ENCODE results near the gene ODF2. TPM values are rescaled to one million over a fixed set of nuclear protein-coding genes. Genes with fewer than 3 reads are reported as not detected.

The ODF2 gene
- total RNA-seq, 1 experiment from 2014 or later: 31.2 TPM

DNA sequence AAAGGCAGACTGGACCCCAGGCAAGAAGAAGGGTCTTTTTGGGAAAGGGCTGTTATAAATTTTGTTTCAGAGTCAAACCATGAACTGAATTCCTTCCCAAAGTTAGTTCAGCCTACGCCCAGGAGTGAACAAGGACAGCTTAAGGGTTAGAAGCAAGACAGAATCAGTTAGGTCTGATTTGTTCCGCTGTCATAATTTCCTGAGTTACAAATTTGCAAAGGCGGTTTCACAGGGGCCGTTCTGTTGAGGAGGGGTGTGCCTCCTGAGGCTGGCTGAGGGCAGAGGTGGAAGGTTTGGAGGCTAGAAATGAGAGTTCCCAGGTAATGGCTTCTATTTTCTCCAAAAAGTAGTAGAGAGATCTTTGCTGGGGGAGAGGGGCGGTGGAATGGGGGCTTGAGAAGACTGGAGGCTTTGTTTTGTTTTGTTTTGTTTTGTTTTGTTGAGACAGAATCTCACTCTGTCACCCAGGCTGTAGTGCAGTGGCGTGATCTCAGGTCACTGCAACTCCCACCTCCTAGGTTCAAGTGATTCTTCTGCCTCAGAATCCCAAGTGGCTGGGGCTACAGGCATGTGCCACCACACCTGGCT is 39.3 kb upstream of the ODF2 start:
- DNase-seq (no peak), ATAC-seq (no peak)
- H2AFZ ChIP-seq (ENCODE audit: low read length): no peak overlapping the region
- no peaks in the 10 kb centered on the region for H3K9me2 ChIP-seq (replicated peaks; ENCODE audit: low read length)
- no peaks in the 10 kb centered on the region for H3K9me3 ChIP-seq (ENCODE audit: low read length)
- no peaks in the 10 kb centered on the region; the same call in 1 of the 2 replicates for H3K36me3 ChIP-seq (ENCODE audit: low read depth, low read length)
- CTCF ChIA-PET: interaction anchor here (0.7 kb wide), 1 partner anchor 436 kb away, joined by 4 read pairs; no protein-coding TSS in a partner anchor
- H3K79me2 ChIP-seq (ENCODE audit: low read length): no peaks in the 10 kb centered on the region
- peaks cover 12% of the 10 kb centered on the region; the same call in 1 of the 2 replicates for H3K4me1 ChIP-seq (ENCODE audit: insufficient read depth, low read length)
- H3F3A ChIP-seq (ENCODE audit: low read length, unreplicated experiment): no peaks in the 10 kb centered on the region
- TF ChIP-seq EZH2phosphoT487 (IDR thresholded peaks at IDR 0.05; ENCODE audit: borderline replicate concordance, low read length) (no peak), EZH2 (IDR thresholded peaks at IDR 0.05; ENCODE audit: low read length, unreplicated experiment) (no peak)
- TF ChIP-seq, protein P1, sequence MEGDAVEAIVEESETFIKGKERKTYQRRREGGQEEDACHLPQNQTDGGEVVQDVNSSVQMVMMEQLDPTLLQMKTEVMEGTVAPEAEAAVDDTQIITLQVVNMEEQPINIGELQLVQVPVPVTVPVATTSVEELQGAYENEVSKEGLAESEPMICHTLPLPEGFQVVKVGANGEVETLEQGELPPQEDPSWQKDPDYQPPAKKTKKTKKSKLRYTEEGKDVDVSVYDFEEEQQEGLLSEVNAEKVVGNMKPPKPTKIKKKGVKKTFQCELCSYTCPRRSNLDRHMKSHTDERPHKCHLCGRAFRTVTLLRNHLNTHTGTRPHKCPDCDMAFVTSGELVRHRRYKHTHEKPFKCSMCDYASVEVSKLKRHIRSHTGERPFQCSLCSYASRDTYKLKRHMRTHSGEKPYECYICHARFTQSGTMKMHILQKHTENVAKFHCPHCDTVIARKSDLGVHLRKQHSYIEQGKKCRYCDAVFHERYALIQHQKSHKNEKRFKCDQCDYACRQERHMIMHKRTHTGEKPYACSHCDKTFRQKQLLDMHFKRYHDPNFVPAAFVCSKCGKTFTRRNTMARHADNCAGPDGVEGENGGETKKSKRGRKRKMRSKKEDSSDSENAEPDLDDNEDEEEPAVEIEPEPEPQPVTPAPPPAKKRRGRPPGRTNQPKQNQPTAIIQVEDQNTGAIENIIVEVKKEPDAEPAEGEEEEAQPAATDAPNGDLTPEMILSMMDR (conservative IDR thresholded peaks at IDR 0.05; ENCODE audit: low read depth, low read length): no peak
- BruUV-seq (replicated peaks): no TSS peak
- no peaks in the 10 kb centered on the region for H3K27me3 ChIP-seq (ENCODE audit: low read length)
- no peaks in the 10 kb centered on the region for H4K20me1 ChIP-seq (ENCODE audit: low read length)
- intact Hi-C loops (cut with micrococcal nuclease): no loop called here
- POLR2A ChIA-PET (ENCODE audit: unreplicated experiment): no interaction called here
- no peak overlapping the region for H3K4me2 ChIP-seq (ENCODE audit: low read length)
- H3K27ac ChIP-seq (ENCODE audit: low read length): no peak overlapping the region
- no peak overlapping the region for H3K4me3 ChIP-seq (ENCODE audit: low read length)
- H3K9ac ChIP-seq (ENCODE audit: low read length): no peak overlapping the region

DNA sequence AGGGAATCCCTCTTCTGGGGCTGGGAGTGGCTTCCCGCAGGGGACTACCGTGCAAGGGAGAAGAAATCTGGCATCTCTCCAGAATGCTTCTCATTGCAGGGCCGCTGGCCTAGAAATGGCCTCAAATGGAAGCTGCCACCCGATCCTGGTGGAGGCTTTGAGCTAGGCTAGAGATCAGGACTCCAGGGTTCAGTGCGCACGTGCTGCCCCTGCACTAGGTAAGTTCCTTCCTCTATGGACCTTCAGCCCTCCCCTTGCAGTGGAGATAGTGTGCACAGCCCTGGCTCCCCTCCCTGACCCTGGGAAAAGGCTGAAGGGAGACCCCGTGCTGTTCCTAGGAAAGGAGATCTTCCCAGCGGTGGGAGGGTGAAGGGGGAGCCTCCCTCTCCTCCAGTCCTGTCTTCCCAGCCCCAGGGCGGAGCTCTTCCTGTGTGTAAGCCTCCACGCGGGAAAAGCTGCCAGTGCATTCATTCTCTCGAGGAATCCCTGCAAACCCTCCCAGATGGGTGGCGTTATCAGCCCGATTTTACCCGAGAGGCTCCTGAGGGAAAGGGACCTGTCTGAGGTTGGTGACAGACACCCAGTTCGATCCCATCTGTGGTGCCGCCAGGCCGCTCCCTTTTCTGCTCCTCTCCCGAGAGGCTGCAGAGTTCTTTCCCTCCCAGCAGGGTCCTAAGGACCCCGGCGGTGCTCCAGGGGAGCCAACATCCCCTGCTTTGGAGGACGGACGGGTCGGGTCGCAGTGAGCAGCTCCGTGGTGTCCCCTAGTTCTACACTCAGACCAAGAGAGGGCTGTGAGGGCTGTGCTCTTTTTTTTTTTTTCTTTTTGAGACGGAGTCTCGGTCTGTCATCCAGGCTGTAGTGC is 36.5 kb upstream of the ODF2 start:
- peak overlapping the region; percentile 94; the same call in 1 of the 2 replicates for H3K4me2 ChIP-seq (ENCODE audit: low read length)
- DNase-seq: peak; percentile 21
- peak overlapping the region; percentile 86; the same call in 1 of the 2 replicates for H3K4me3 ChIP-seq (ENCODE audit: low read length)
- intact Hi-C loops (cut with micrococcal nuclease): no loop called here
- no peak overlapping the region for H3K27ac ChIP-seq (ENCODE audit: low read length)
- TF ChIP-seq EZH2 (IDR thresholded peaks at IDR 0.05; ENCODE audit: low read length, unreplicated experiment): no peak
- TF ChIP-seq, protein P1 (conservative IDR thresholded peaks at IDR 0.05; ENCODE audit: low read depth, low read length): no peak
- TF ChIP-seq EZH2phosphoT487 (IDR thresholded peaks at IDR 0.05; ENCODE audit: borderline replicate concordance, low read length): no peak
- ChIA-PET CTCF (interaction anchor here (1.2 kb wide), 1 partner anchor 57 kb away, joined by 6 read pairs; no protein-coding TSS in a partner anchor), POLR2A (ENCODE audit: unreplicated experiment) (interaction anchor here (0.6 kb wide), 1 partner anchor 48 kb away, joined by 3 read pairs; the partner anchor contains the start of gene URM1)
- H3K9ac ChIP-seq (ENCODE audit: low read length): no peak overlapping the region
- no peak for ATAC-seq
- BruUV-seq (replicated peaks): no TSS peak
- H3K9me2 ChIP-seq (replicated peaks; ENCODE audit: low read length): no peaks in the 10 kb centered on the region
- no peaks in the 10 kb centered on the region; the same call in 1 of the 2 replicates for H3K36me3 ChIP-seq (ENCODE audit: low read depth, low read length)
- H3F3A ChIP-seq (ENCODE audit: low read length, unreplicated experiment): no peaks in the 10 kb centered on the region
- no peaks in the 10 kb centered on the region for H3K9me3 ChIP-seq (ENCODE audit: low read length)
- H3K27me3 ChIP-seq (ENCODE audit: low read length): no peaks in the 10 kb centered on the region
- H4K20me1 ChIP-seq (ENCODE audit: low read length): no peaks in the 10 kb centered on the region
- no peaks in the 10 kb centered on the region for H3K79me2 ChIP-seq (ENCODE audit: low read length)
- peak overlapping the region; percentile 34; the same call in 1 of the 2 replicates for H2AFZ ChIP-seq (ENCODE audit: low read length)
- H3K4me1 ChIP-seq (ENCODE audit: insufficient read depth, low read length): peaks cover 16% of the 10 kb centered on the region

Data from PC-3 (cell line).